ENCODE results near the gene C1QTNF12.

Gene C1QTNF12

GRCh38 chr1:1281533-1282321, 35.2 kb upstream of the C1QTNF12 start:
- TF ChIP-seq ARNT (IDR thresholded peaks at IDR 0.05) (no peak), ZNF384 (IDR thresholded peaks at IDR 0.05) (no peak), L3MBTL2 (conservative IDR thresholded peaks at IDR 0.05) (no peak), TARDBP (IDR thresholded peaks at IDR 0.05) (no peak), ELF4 (IDR thresholded peaks at IDR 0.05) (no peak), CTBP1 (IDR thresholded peaks at IDR 0.05; ENCODE audit: borderline replicate concordance) (no peak), BHLHE40 (IDR thresholded peaks at IDR 0.05; ENCODE audit: borderline replicate concordance) (no peak), HDGF (IDR thresholded peaks at IDR 0.05; ENCODE audit: borderline replicate concordance) (no peak), SP1 (IDR thresholded peaks at IDR 0.05) (no peak), FOXA1 (IDR thresholded peaks at IDR 0.05) (no peak), NFRKB (IDR thresholded peaks at IDR 0.05) (no peak), FOXM1 (IDR thresholded peaks at IDR 0.05; ENCODE audit: borderline replicate concordance) (no peak), SUZ12 (IDR thresholded peaks at IDR 0.05) (no peak), FOXK2 (IDR thresholded peaks at IDR 0.05) (no peak), LEF1 (IDR thresholded peaks at IDR 0.05; ENCODE audit: borderline replicate concordance) (no peak), PKNOX1 (IDR thresholded peaks at IDR 0.05) (no peak)
- CTCF ChIA-PET: interaction anchor here (1.4 kb wide), 1 partner anchor 10 kb away, joined by 3 read pairs; no protein-coding TSS in a partner anchor
- POLR2A ChIA-PET: no interaction called here
- DNase-seq (ENCODE audit: extremely low spot score): no peak

GRCh38 chr1:1280782-1281481, 34.4 kb upstream of the C1QTNF12 start:
- no peak for TF ChIP-seq FOXK2 (IDR thresholded peaks at IDR 0.05)
- no peak for TF ChIP-seq HDGF (IDR thresholded peaks at IDR 0.05; ENCODE audit: borderline replicate concordance)
- no peak for TF ChIP-seq ARNT (IDR thresholded peaks at IDR 0.05)
- no peak for TF ChIP-seq SUZ12 (IDR thresholded peaks at IDR 0.05)
- no peak for TF ChIP-seq CTBP1 (IDR thresholded peaks at IDR 0.05; ENCODE audit: borderline replicate concordance)
- CTCF ChIA-PET: no interaction called here
- DNase-seq (ENCODE audit: extremely low spot score): no peak
- POLR2A ChIA-PET: no interaction called here

DNA sequence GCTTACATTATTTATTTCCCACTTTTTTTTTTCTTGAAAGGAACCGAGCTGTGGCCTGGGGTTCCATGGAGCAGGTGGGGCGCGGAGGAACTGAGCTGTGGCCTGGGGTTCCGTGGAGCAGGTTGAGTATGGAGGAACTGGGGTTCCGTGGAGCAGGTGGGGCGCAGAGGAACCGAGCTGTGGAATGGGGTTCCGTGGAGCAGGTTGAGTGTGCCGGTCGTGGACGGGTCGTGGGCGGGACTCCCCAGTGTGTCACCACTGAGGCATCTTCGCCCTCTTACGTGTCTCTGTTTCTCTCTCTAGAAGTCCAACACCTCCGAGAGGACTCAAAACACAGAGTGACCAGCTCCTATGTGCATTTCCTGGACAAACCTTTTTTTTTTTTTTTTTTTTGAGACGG, 32.5 kb upstream of the C1QTNF12 start:
- POLR2A ChIA-PET: no interaction called here
- no peak for DNase-seq (ENCODE audit: extremely low spot score)
- CTCF ChIA-PET: no interaction called here

GRCh38 chr1:1278620-1279019, 32.1 kb upstream of the C1QTNF12 start:
- CTCF ChIA-PET: no interaction called here
- TF ChIP-seq SP1 (IDR thresholded peaks at IDR 0.05) (no peak), PKNOX1 (IDR thresholded peaks at IDR 0.05) (no peak), SUZ12 (IDR thresholded peaks at IDR 0.05) (no peak), FOXM1 (IDR thresholded peaks at IDR 0.05; ENCODE audit: borderline replicate concordance) (no peak), LEF1 (IDR thresholded peaks at IDR 0.05; ENCODE audit: borderline replicate concordance) (no peak), HDGF (IDR thresholded peaks at IDR 0.05; ENCODE audit: borderline replicate concordance) (no peak), FOXA1 (IDR thresholded peaks at IDR 0.05) (no peak), TARDBP (IDR thresholded peaks at IDR 0.05) (no peak)
- POLR2A ChIA-PET: no interaction called here
- DNase-seq (ENCODE audit: extremely low spot score): no peak

More for the DNA sequence above, 32.5 kb upstream of the C1QTNF12 start:
- TF ChIP-seq FOXA1 (IDR thresholded peaks at IDR 0.05) (no peak), HDGF (IDR thresholded peaks at IDR 0.05; ENCODE audit: borderline replicate concordance) (no peak), LEF1 (IDR thresholded peaks at IDR 0.05; ENCODE audit: borderline replicate concordance) (no peak), SUZ12 (IDR thresholded peaks at IDR 0.05) (no peak), PKNOX1 (IDR thresholded peaks at IDR 0.05) (no peak), ARNT (IDR thresholded peaks at IDR 0.05) (no peak), CTBP1 (IDR thresholded peaks at IDR 0.05; ENCODE audit: borderline replicate concordance) (no peak), TARDBP (IDR thresholded peaks at IDR 0.05) (no peak), FOXK2 (IDR thresholded peaks at IDR 0.05) (no peak), BHLHE40 (IDR thresholded peaks at IDR 0.05; ENCODE audit: borderline replicate concordance) (no peak), ELF4 (IDR thresholded peaks at IDR 0.05) (no peak), ZNF384 (IDR thresholded peaks at IDR 0.05) (no peak), L3MBTL2 (conservative IDR thresholded peaks at IDR 0.05) (no peak), FOXM1 (IDR thresholded peaks at IDR 0.05; ENCODE audit: borderline replicate concordance) (no peak), NFRKB (IDR thresholded peaks at IDR 0.05) (no peak), SP1 (IDR thresholded peaks at IDR 0.05) (no peak)

DNA sequence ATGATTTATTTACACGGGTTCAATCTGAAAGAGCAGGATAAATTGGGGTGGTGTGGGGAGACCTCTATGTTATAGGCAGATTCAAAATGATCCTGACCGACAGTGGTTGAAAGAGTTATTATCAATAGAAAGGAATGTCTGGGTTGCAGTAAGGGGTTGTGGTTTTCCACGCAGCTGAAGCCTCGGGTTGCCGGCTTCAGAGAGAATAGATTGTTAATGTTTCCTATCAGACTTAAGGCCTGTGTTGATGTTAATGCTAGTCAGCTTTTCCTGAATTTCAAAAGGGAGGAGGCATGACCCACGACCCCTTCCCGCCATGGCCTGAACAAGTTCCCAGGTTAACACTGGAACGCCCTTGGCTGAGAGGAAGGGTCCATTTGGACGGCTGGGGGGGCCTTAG, 29.3 kb upstream of the C1QTNF12 start:
- POLR2A ChIA-PET: no interaction called here
- no peak for TF ChIP-seq BHLHE40 (IDR thresholded peaks at IDR 0.05; ENCODE audit: borderline replicate concordance)
- no peak for TF ChIP-seq PKNOX1 (IDR thresholded peaks at IDR 0.05)
- TF ChIP-seq ZNF384 (IDR thresholded peaks at IDR 0.05): no peak
- TF ChIP-seq HDGF (IDR thresholded peaks at IDR 0.05; ENCODE audit: borderline replicate concordance): no peak
- TF ChIP-seq CTBP1 (IDR thresholded peaks at IDR 0.05; ENCODE audit: borderline replicate concordance): no peak
- no peak for TF ChIP-seq FOXK2 (IDR thresholded peaks at IDR 0.05)
- no peak for TF ChIP-seq ELF4 (IDR thresholded peaks at IDR 0.05)
- no peak for TF ChIP-seq FOXM1 (IDR thresholded peaks at IDR 0.05; ENCODE audit: borderline replicate concordance)
- no peak for TF ChIP-seq TARDBP (IDR thresholded peaks at IDR 0.05)
- no peak for TF ChIP-seq FOXA1 (IDR thresholded peaks at IDR 0.05)
- TF ChIP-seq ARNT (IDR thresholded peaks at IDR 0.05): no peak
- TF ChIP-seq LEF1 (IDR thresholded peaks at IDR 0.05; ENCODE audit: borderline replicate concordance): no peak
- TF ChIP-seq SUZ12 (IDR thresholded peaks at IDR 0.05): no peak
- no peak for TF ChIP-seq L3MBTL2 (conservative IDR thresholded peaks at IDR 0.05)
- no peak for TF ChIP-seq NFRKB (IDR thresholded peaks at IDR 0.05)
- TF ChIP-seq SP1 (IDR thresholded peaks at IDR 0.05): no peak
- no peak for DNase-seq (ENCODE audit: extremely low spot score)
- CTCF ChIA-PET: no interaction called here

Measured in HEK293T (cell line).